ENCODE data around the gene TTYH3. TPM values are rescaled to one million over a fixed set of nuclear protein-coding genes. Genes with fewer than 3 reads are reported as not detected.

The TTYH3 gene
- total RNA-seq, 2 donors from 2014 or later = 145 to 152 TPM

- Mint-ChIP-seq H3K4me1 (no peaks in the 10 kb centered on the region), H3K27ac (no peak overlapping the region)
- no peak for DNase-seq
Measured at GRCh38 chr7:2595258-2595860, 36.4 kb upstream of the TTYH3 start.

GRCh38 chr7:2596464-2597272 is 35.1 kb upstream of the TTYH3 start:
- peaks cover 50% of the 10 kb centered on the region for H3K36me3 Mint-ChIP-seq (ENCODE audit: low read depth)
- no peak for TF ChIP-seq CTCF (conservative IDR thresholded peaks at IDR 0.05)
- Histone ChIP-seq H3K36me3 (ENCODE audit: control insufficient read depth, insufficient read depth, low read length) (peaks cover 25% of the 10 kb centered on the region), H3K9ac (ENCODE audit: extremely low read depth, low read length, poor library complexity, severe bottlenecking) (no peak overlapping the region), H3K27me3 (ENCODE audit: control insufficient read depth, insufficient read depth, low read length, poor library complexity, severe bottlenecking) (no peaks in the 10 kb centered on the region), H3K4me3 (ENCODE audit: low read length) (no peak overlapping the region), H3K9me3 (ENCODE audit: control insufficient read depth, low read length) (no peaks in the 10 kb centered on the region), H3K27ac (ENCODE audit: low read depth, low read length) (no peak overlapping the region), H3K4me1 (ENCODE audit: control insufficient read depth, insufficient read depth, low read length) (no peaks in the 10 kb centered on the region)
- no peaks in the 10 kb centered on the region for H3K27me3 Mint-ChIP-seq (ENCODE audit: insufficient read depth)
- no peak overlapping the region for H3K4me3 Mint-ChIP-seq
- H3K4me1 Mint-ChIP-seq = peaks cover 2% of the 10 kb centered on the region
- no peak overlapping the region for H3K27ac Mint-ChIP-seq
- DNase-seq = no peak
- no peaks in the 10 kb centered on the region for H3K9me3 Mint-ChIP-seq
- WGBS, 2 experiments (ENCODE audit: insufficient coverage in 1 of 2, insufficient read length in 1 of 2) = 94 to 95% methylated on average over 17 to 22 of the region's 22 CpGs

More at GRCh38 chr7:2595258-2595860, 36.4 kb upstream of the TTYH3 start:
- no peak for TF ChIP-seq CTCF (conservative IDR thresholded peaks at IDR 0.05)
- Histone ChIP-seq H3K27ac (ENCODE audit: low read depth, low read length) (no peak overlapping the region), H3K4me1 (ENCODE audit: control insufficient read depth, insufficient read depth, low read length) (no peaks in the 10 kb centered on the region), H3K4me3 (ENCODE audit: low read length) (no peak overlapping the region), H3K27me3 (ENCODE audit: control insufficient read depth, insufficient read depth, low read length, poor library complexity, severe bottlenecking) (no peaks in the 10 kb centered on the region), H3K36me3 (ENCODE audit: control insufficient read depth, insufficient read depth, low read length) (peaks cover 20% of the 10 kb centered on the region), H3K9ac (ENCODE audit: extremely low read depth, low read length, poor library complexity, severe bottlenecking) (no peak overlapping the region), H3K9me3 (ENCODE audit: control insufficient read depth, low read length) (no peaks in the 10 kb centered on the region)
- no peaks in the 10 kb centered on the region for H3K9me3 Mint-ChIP-seq
- peaks cover 52% of the 10 kb centered on the region for H3K36me3 Mint-ChIP-seq (ENCODE audit: low read depth)
- WGBS, 2 experiments (ENCODE audit: insufficient coverage in 1 of 2, insufficient read length in 1 of 2) = 93 to 94% methylated on average over 22 to 27 of the region's 27 CpGs
- no peaks in the 10 kb centered on the region for H3K27me3 Mint-ChIP-seq (ENCODE audit: insufficient read depth)
- H3K4me3 Mint-ChIP-seq = no peak overlapping the region

- Mint-ChIP-seq H3K27me3 (ENCODE audit: insufficient read depth) (no peaks in the 10 kb centered on the region), H3K4me3 (no peak overlapping the region), H3K9me3 (no peaks in the 10 kb centered on the region), H3K4me1 (peaks cover 2% of the 10 kb centered on the region), H3K36me3 (ENCODE audit: low read depth) (peaks cover 51% of the 10 kb centered on the region), H3K27ac (no peak overlapping the region)
- no peak for TF ChIP-seq CTCF (conservative IDR thresholded peaks at IDR 0.05)
- DNase-seq = no peak
- H3K9me3 ChIP-seq (ENCODE audit: control insufficient read depth, low read length) = no peaks in the 10 kb centered on the region
- H3K27ac ChIP-seq (ENCODE audit: low read depth, low read length) = peak overlapping the region; percentile 17
- H3K9ac ChIP-seq (ENCODE audit: extremely low read depth, low read length, poor library complexity, severe bottlenecking) = no peak overlapping the region
- H3K4me1 ChIP-seq (ENCODE audit: control insufficient read depth, insufficient read depth, low read length) = no peaks in the 10 kb centered on the region
- H3K27me3 ChIP-seq (ENCODE audit: control insufficient read depth, insufficient read depth, low read length, poor library complexity, severe bottlenecking) = no peaks in the 10 kb centered on the region
- 89 to 92% methylated on average over 11 to 13 of the region's 13 CpGs for WGBS, 2 experiments (ENCODE audit: insufficient coverage in 1 of 2, insufficient read length in 1 of 2)
- no peak overlapping the region for H3K4me3 ChIP-seq (ENCODE audit: low read length)
- peaks cover 28% of the 10 kb centered on the region for H3K36me3 ChIP-seq (ENCODE audit: control insufficient read depth, insufficient read depth, low read length)
Measured at GRCh38 chr7:2597273-2597640, 34.5 kb upstream of the TTYH3 start.

Data from endodermal cell (in vitro differentiated cells).